ENCODE data around the gene MAGI2. TPM values are rescaled to one million over a fixed set of nuclear protein-coding genes. Genes with fewer than 3 reads are reported as not detected.
"Not testable (repeated sequence)": the region's sequence is repeated elsewhere in the genome, so short reads cannot be mapped to it uniquely, and the experiment has no call there.

Gene MAGI2
- total RNA-seq, 1 donor from 2014 or later, result 11.4 TPM

DNA sequence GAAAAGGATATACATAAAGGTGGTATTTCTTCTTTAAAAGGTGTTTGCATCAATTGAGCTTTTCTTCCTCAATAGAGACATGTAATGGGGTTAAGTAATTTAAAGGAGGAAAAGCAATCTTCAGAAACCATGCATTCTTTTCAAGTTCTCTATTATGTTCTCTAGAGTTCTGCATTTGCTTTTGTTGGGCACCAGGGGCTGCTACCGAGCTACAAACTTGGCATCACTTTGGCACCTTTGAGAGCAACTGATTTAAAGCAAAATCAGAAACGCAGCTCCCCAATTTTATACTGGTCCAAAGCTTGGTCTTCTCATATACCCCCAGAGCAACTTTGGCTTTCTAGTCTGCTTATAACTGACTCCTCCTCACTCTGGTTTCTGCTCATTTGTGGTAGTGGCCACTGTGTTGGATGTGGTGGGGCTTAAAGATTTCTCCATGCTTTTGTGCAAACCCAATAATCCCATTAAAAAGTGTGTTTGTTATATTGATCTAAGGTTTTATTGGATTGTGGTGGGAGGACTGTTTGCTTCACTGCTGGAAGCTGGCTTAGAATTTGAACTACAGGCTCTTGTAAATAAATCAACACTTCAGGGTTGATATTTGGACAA lies 942.8 kb downstream of the MAGI2 start:
- H3K27ac Mint-ChIP-seq, result no peak overlapping the region
- no peaks in the 10 kb centered on the region for H3K27me3 Mint-ChIP-seq
- DNase-seq (ENCODE audit: low spot score, unreplicated experiment), result peak; percentile 13
- no peak overlapping the region for H3K4me3 Mint-ChIP-seq (ENCODE audit: low read depth)
- H3K9me3 Mint-ChIP-seq (ENCODE audit: low read depth), result no peaks in the 10 kb centered on the region
- peaks cover 12% of the 10 kb centered on the region for H3K4me1 Mint-ChIP-seq (ENCODE audit: low read depth)
- TF ChIP-seq, protein P1, sequence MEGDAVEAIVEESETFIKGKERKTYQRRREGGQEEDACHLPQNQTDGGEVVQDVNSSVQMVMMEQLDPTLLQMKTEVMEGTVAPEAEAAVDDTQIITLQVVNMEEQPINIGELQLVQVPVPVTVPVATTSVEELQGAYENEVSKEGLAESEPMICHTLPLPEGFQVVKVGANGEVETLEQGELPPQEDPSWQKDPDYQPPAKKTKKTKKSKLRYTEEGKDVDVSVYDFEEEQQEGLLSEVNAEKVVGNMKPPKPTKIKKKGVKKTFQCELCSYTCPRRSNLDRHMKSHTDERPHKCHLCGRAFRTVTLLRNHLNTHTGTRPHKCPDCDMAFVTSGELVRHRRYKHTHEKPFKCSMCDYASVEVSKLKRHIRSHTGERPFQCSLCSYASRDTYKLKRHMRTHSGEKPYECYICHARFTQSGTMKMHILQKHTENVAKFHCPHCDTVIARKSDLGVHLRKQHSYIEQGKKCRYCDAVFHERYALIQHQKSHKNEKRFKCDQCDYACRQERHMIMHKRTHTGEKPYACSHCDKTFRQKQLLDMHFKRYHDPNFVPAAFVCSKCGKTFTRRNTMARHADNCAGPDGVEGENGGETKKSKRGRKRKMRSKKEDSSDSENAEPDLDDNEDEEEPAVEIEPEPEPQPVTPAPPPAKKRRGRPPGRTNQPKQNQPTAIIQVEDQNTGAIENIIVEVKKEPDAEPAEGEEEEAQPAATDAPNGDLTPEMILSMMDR (IDR thresholded peaks at IDR 0.05; ENCODE audit: unreplicated experiment), result peak; percentile 73
- no peaks in the 10 kb centered on the region for H3K36me3 Mint-ChIP-seq (ENCODE audit: insufficient read depth)

DNA sequence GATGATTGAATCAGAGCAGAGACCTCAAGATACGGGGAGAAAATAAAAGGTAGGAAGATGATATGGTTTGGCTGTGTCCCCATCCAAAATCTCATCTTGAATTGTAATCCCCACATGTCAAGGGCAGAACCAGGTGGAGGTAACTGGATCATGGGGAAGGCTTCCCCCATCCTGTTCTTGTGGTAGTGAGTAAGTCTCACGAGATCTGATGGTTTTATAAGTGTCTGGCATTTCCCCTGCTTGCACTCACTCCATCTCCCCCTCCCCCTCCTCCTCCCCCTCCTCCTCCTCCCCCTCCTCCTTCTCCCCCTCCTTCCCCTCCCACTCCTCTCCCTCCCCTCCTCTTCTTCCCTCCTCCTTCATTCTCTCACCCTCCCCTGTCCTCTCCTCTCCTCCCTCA lies 950.2 kb downstream of the MAGI2 start:
- not testable (repeated sequence) for H3K36me3 Mint-ChIP-seq (ENCODE audit: insufficient read depth); H3K9me3 Mint-ChIP-seq (ENCODE audit: low read depth); H3K4me3 Mint-ChIP-seq (ENCODE audit: low read depth); H3K4me1 Mint-ChIP-seq (ENCODE audit: low read depth); H3K27me3 Mint-ChIP-seq; DNase-seq (ENCODE audit: low spot score, unreplicated experiment); H3K27ac Mint-ChIP-seq

DNA sequence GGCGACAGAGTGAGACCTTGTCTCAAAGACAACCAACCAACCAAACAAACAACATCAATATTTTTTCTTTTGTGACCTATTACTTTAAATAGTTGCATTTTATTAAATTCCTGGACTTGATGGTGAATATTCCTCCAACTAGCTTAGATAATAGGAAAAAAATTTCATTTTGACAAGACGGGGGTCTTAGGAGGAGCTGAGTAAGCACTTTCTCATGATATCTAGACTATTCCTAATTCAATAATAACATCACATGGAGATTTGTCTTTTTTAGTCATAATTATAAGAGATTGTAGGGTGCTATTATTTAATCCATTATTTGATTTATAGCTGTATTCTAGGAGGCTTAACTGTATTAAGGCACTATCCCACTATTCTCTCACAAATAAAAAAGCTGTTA lies 952.4 kb downstream of the MAGI2 start:
- no peak overlapping the region for H3K27ac Mint-ChIP-seq
- no peak overlapping the region for H3K4me3 Mint-ChIP-seq (ENCODE audit: low read depth)
- peaks cover 2% of the 10 kb centered on the region for H3K36me3 Mint-ChIP-seq (ENCODE audit: insufficient read depth)
- no peaks in the 10 kb centered on the region for H3K4me1 Mint-ChIP-seq (ENCODE audit: low read depth)
- H3K27me3 Mint-ChIP-seq, result no peaks in the 10 kb centered on the region
- TF ChIP-seq, protein P1 (IDR thresholded peaks at IDR 0.05; ENCODE audit: unreplicated experiment), result no peak
- H3K9me3 Mint-ChIP-seq (ENCODE audit: low read depth), result peaks cover 6% of the 10 kb centered on the region
- DNase-seq (ENCODE audit: low spot score, unreplicated experiment), result no peak

DNA sequence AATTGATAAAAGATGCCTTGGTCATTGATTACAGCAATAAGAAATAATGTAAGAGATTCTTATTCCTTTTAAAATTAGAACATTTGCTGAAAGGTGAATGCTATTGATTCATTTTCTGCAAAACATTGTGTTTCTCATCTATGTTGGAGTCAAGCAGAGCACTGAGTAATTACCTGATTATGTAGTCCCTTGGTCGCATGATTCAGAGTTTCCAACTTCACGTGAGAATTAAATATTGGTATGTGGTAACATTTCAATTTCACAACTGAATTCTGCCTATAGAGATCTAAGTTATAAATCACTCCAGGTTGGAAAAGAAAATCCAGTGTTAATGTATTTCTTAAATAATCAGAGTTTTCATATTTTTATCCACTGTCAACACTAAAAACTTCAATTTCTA lies 953.5 kb downstream of the MAGI2 start:
- TF ChIP-seq, protein P1 (IDR thresholded peaks at IDR 0.05; ENCODE audit: unreplicated experiment), result no peak
- Mint-ChIP-seq H3K27me3 (no peaks in the 10 kb centered on the region), H3K9me3 (ENCODE audit: low read depth) (peaks cover 6% of the 10 kb centered on the region), H3K4me3 (ENCODE audit: low read depth) (no peak overlapping the region), H3K27ac (no peak overlapping the region), H3K4me1 (ENCODE audit: low read depth) (no peaks in the 10 kb centered on the region), H3K36me3 (ENCODE audit: insufficient read depth) (peaks cover 2% of the 10 kb centered on the region)
- DNase-seq (ENCODE audit: low spot score, unreplicated experiment), result no peak

GRCh38 chr7:78499283-78499682 lies 954.2 kb downstream of the MAGI2 start:
- no peaks in the 10 kb centered on the region for H3K4me1 Mint-ChIP-seq (ENCODE audit: low read depth)
- no peaks in the 10 kb centered on the region for H3K27me3 Mint-ChIP-seq
- H3K36me3 Mint-ChIP-seq (ENCODE audit: insufficient read depth), result peaks cover 2% of the 10 kb centered on the region
- H3K9me3 Mint-ChIP-seq (ENCODE audit: low read depth), result peaks cover 6% of the 10 kb centered on the region
- DNase-seq (ENCODE audit: low spot score, unreplicated experiment), result no peak
- TF ChIP-seq, protein P1 (IDR thresholded peaks at IDR 0.05; ENCODE audit: unreplicated experiment), result no peak
- H3K4me3 Mint-ChIP-seq (ENCODE audit: low read depth), result no peak overlapping the region
- H3K27ac Mint-ChIP-seq, result no peak overlapping the region

DNA sequence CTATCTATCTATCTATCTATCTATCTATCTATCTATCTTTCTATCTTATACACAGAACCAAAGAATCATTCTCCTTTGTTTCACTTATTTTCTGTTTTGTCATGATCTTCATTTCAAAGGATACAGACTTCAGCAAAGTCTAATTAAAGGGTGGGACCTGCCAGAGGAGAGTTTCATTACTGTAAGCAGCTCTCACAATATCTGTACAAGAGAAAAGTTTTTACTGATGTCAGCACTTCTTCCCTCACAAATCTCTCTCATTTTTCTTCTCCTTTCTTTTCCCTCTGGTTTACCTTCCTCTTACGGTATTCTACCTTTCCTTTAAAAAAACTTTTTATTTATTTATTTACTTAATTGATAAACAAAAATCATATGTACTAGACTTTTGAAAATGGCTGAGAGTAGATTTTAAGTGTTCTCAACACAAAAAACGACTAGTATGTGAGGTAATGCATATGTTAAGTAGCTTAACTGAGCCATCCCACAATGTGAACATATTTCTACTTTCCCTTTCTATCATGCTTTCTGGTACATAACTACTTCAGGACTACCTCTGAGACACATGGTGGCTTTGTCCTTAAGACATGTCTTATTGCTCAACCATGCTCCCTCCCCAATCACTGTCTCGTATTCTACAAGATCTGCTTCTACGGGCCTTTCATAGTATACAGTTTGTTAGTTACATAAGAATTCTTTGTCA lies 955.6 kb downstream of the MAGI2 start:
- Mint-ChIP-seq H3K36me3 (ENCODE audit: insufficient read depth) (peaks cover 2% of the 10 kb centered on the region), H3K4me3 (ENCODE audit: low read depth) (no peak overlapping the region), H3K27ac (no peak overlapping the region), H3K4me1 (ENCODE audit: low read depth) (no peaks in the 10 kb centered on the region), H3K27me3 (no peaks in the 10 kb centered on the region), H3K9me3 (ENCODE audit: low read depth) (peaks cover 6% of the 10 kb centered on the region)
- TF ChIP-seq, protein P1 (IDR thresholded peaks at IDR 0.05; ENCODE audit: unreplicated experiment), result no peak
- no peak for DNase-seq (ENCODE audit: low spot score, unreplicated experiment)
